K562 (cell line): ENCODE results near the gene TMEM208. TPM values are rescaled to one million over a fixed set of nuclear protein-coding genes. Genes with fewer than 3 reads are reported as not detected.

Source experiments
- ATAC-seq: fragments of 200-7000 bp; cut with Tn5 transposase; 3 replicates; pipeline ENCODE4 v1.9.1; 2020; ENCODE audit warnings: moderate library complexity
- BruUV-seq: library from RNA; stranded (reverse); fragments of 400-500 nt; replicated peaks from 2 replicates; lab custom pipeline; 2021; lab: Mats Ljungman, UMichigan
- CTCF ChIA-PET: fragments of 300-600 bp; formaldehyde crosslinking; extraction: SDS; loops from one replicate; lab custom pipeline; 2021; ENCODE audit warnings: low intra/inter-chr PET ratio; lab: Yijun Ruan, JAX
- POLR2A ChIA-PET: fragments of 300-600, 350-650 bp; sonication (Branson Sonifier 250); formaldehyde crosslinking; extraction: SDS; loops from one replicate; lab custom pipeline; 2021; ENCODE audit warnings: antibody characterized with exemption, inconsistent platforms; lab: Yijun Ruan, JAX
- DNase-seq, 4 experiments: peaks; one replicate each; pipeline versions ENCODE4 v3.0.0 to v3.0.0-alpha.2; 2011 to 2018; ENCODE audit warnings: low spot score in 3 of 4, mixed read lengths in 3 of 4; ENCODE audit errors: extremely low read depth in 1 of 4
- FAIRE-seq: peaks from 2 replicates; lab custom pipeline; 2011; peaks lifted over from hg19 to GRCh38; lab: Jason Lieb, UNC
- H2AFZ ChIP-seq: 2 replicates; pipeline ENCODE4 v1.6.0; 2011; ENCODE audit warnings: low read depth, low read length, control low read depth, inconsistent platforms
- H3K27ac ChIP-seq: fragments of 200-600 bp; 3 replicates; pipeline ENCODE4 v1.8.0; 2011; ENCODE audit warnings: low read depth, mild to moderate bottlenecking, control low read depth, inconsistent platforms, low read length, moderate library complexity, mixed read lengths; ENCODE audit errors: extremely low read depth
- H3K27me3 ChIP-seq, 2 experiments: fragments of 300-600 bp in 1 of 2; 2 replicates in 1 of 2; 3 replicates in 1 of 2; pipeline versions ENCODE4 v1.6.0 to v1.8.0; 2011; ENCODE audit warnings: inconsistent platforms in 2 of 2, low read length in 2 of 2, mild to moderate bottlenecking in 1 of 2, mixed read lengths in 1 of 2, moderate library complexity in 1 of 2; ENCODE audit not compliant: control insufficient read depth in 2 of 2, insufficient read depth in 2 of 2
- H3K36me3 ChIP-seq: fragments of 300-600 bp; 3 replicates; pipeline ENCODE4 v1.8.0; 2011; ENCODE audit warnings: mild to moderate bottlenecking, low read length, inconsistent platforms; ENCODE audit not compliant: control insufficient read depth, insufficient read depth
- H3K4me1 ChIP-seq, 2 experiments: fragments of 200-600 bp in 1 of 2; replicated peaks in 1 of 2; 2 replicates in 1 of 2; 3 replicates in 1 of 2; pipeline versions ENCODE4 v1.5.1 to v1.8.0; 2011; ENCODE audit warnings: inconsistent platforms in 2 of 2, low read length in 2 of 2, mild to moderate bottlenecking in 1 of 2, mixed read lengths in 1 of 2, moderate library complexity in 1 of 2; ENCODE audit not compliant: control insufficient read depth in 2 of 2, insufficient read depth in 2 of 2
- H3K4me2 ChIP-seq: 2 replicates; pipeline ENCODE4 v1.6.1; 2011; ENCODE audit warnings: low read length, control low read depth, inconsistent platforms, mixed read lengths; ENCODE audit not compliant: insufficient read depth
- H3K4me3 ChIP-seq: fragments of 200-600 bp; sonication (generic), shearing (Covaris generic); 2 replicates; pipeline ENCODE4 v1.5.1; 2016; ENCODE audit warnings: control low read depth, inconsistent platforms
- H3K79me2 ChIP-seq: fragments of 200-600 bp; 3 replicates; pipeline ENCODE4 v1.8.0; 2011; ENCODE audit warnings: low read length, inconsistent platforms; ENCODE audit not compliant: control insufficient read depth, insufficient read depth
- H3K9ac ChIP-seq, 2 experiments: 2 replicates each; pipeline versions ENCODE4 v1.6.0 to v1.6.1; 2011; ENCODE audit warnings: low read depth in 2 of 2, low read length in 2 of 2, control low read depth in 1 of 2, inconsistent platforms in 1 of 2, mild to moderate bottlenecking in 1 of 2, mixed read lengths in 1 of 2; ENCODE audit not compliant: insufficient read depth in 1 of 2
- H3K9me1 ChIP-seq: one replicate; pipeline ENCODE4 v1.6.0; 2011; ENCODE audit warnings: inconsistent platforms, mild to moderate bottlenecking, low read length, moderate library complexity; ENCODE audit not compliant: control insufficient read depth, insufficient read depth
- H3K9me3 ChIP-seq: replicated peaks from 2 replicates; pipeline ENCODE4 v1.5.1; 2011; ENCODE audit warnings: low read depth, low read length, inconsistent platforms; ENCODE audit not compliant: control insufficient read depth, insufficient read depth
- H4K20me1 ChIP-seq: replicated peaks from 2 replicates; pipeline ENCODE4 v1.6.1; 2011; ENCODE audit warnings: low read length, inconsistent platforms, mixed read lengths; ENCODE audit not compliant: control insufficient read depth, insufficient read depth
- CREM ChIP-seq: IDR thresholded peaks from 2 replicates; pipeline ENCODE4 v1.6.1; 2014; ENCODE audit warnings: antibody characterized with exemption, low read depth
- LARP7 ChIP-seq: fragments of 450-650 bp; IDR thresholded peaks from 2 replicates; pipeline ENCODE4 v1.6.1; 2016
- RAD21 ChIP-seq, 2 experiments: fragments of 250-450 bp in 1 of 2; fragments of 450-650 bp in 1 of 2; sonication (Bioruptor Pico) in 1 of 2; formaldehyde crosslinking in 1 of 2; IDR thresholded peaks in 1 of 2; conservative IDR thresholded peaks in 1 of 2; 2 replicates each; pipeline versions ENCODE4 v1.4.0 to v1.8.0; 2020 to 2022; ENCODE audit warnings: mild to moderate bottlenecking in 2 of 2, moderate library complexity in 1 of 2
- SRSF1 ChIP-seq: fragments of 200-400 bp; formaldehyde crosslinking; IDR thresholded peaks from 2 replicates; pipeline ENCODE4 v1.6.1; 2017; ENCODE audit warnings: mild to moderate bottlenecking, low read depth, low read length, moderate library complexity
- ZFP36 ChIP-seq: fragments of 150-350 bp; IDR thresholded peaks from 2 replicates; pipeline ENCODE4 v1.6.1; 2018; ENCODE audit warnings: low read length, low read depth; ENCODE audit not compliant: partially characterized antibody
- ZNF551 ChIP-seq: fragments of 250-450 bp; sonication (Bioruptor Pico); IDR thresholded peaks from 2 replicates; pipeline ENCODE4 v1.5.0; 2021; ENCODE audit warnings: mild to moderate bottlenecking, moderate library complexity
- WGBS: fragments of 100-300 bp; shearing (Covaris generic); methylation state at CpG from one replicate; pipeline ENCODE4 v1.1.6; 2016; ENCODE audit warnings: low coverage, mixed read lengths; ENCODE audit not compliant: insufficient coverage; ENCODE audit errors: missing lambda C conversion rate; 5-methylcytosine and 5-hydroxymethylcytosine counted together
- in situ Hi-C: fragments of 300-500 bp; cut with MboI; formaldehyde crosslinking; loops from 4 replicates; pipeline ENCODE4 v1.15.0; 2018; ENCODE audit warnings: inconsistent platforms, mixed read lengths
- intact Hi-C: fragments of 100-400 bp; cut with micrococcal nuclease; formaldehyde crosslinking; loops from 2 replicates; pipeline ENCODE4 v1.14.2; 2022
- polyA plus RNA-seq, 8 experiments: library from polyadenylated mRNA; depleted of rRNA in 4 of 8; stranded (reverse) in 5 of 8; unstranded in 3 of 8; fragments of >200 nt; fragmentation: Nextera tagmentation in 2 of 8; fragmentation: Illumina TruSeq in 1 of 8; extraction: Ambion mirVana in 2 of 8; extraction: Trizol in 1 of 8; gene quantifications; 2 replicates each; pipeline versions ENCODE4 v1.2.1 to v1.2.3, GENCODE V29; 2011 to 2014; ENCODE audit warnings: inconsistent platforms in 1 of 8, missing spikeins in 1 of 8
- total RNA-seq, 7 experiments: library from RNA; depleted of rRNA in 6 of 7; stranded (reverse); fragments of >200 nt in 6 of 7; fragmentation: Illumina TruSeq in 2 of 7; extraction: Trizol in 2 of 7; gene quantifications; 2 replicates each; pipeline versions ENCODE4 v1.2.1 to v1.2.3, GENCODE V29; 2011 to 2021; ENCODE audit warnings: low replicate concordance in 1 of 7
- TF ChIP-seq, protein P1 (sequence below): fragments of 450-650 bp; IDR thresholded peaks from one replicate; pipeline ENCODE4 v1.6.1; 2018; ENCODE audit warnings: mild to moderate bottlenecking, moderate library complexity; ENCODE audit not compliant: partially characterized antibody
- TF ChIP-seq, protein P2 (sequence below): sonication (generic); formaldehyde crosslinking; IDR thresholded peaks from 2 replicates; pipeline ENCODE4 v1.8.0; 2022; ENCODE audit warnings: mild to moderate bottlenecking, missing genetic modification reagents
- TF ChIP-seq, protein P3 (sequence below): sonication (generic); formaldehyde crosslinking; IDR thresholded peaks from 2 replicates; pipeline ENCODE4 v1.8.1; 2023; ENCODE audit warnings: missing genetic modification reagents, mild to moderate bottlenecking, borderline replicate concordance
- TF ChIP-seq, protein P4 (sequence below): conservative IDR thresholded peaks from 2 replicates; pipeline ENCODE4 v1.6.1; 2011; ENCODE audit warnings: low read depth, mild to moderate bottlenecking, low read length; ENCODE audit not compliant: control insufficient read depth

Gene TMEM208
- total and polyA plus RNA-seq, 9 of the 15 experiments (the other 6 are each of a cell fraction or from before 2014, with no cell fraction given), result 31.8 to 239 (median 54.3) TPM

DNA sequence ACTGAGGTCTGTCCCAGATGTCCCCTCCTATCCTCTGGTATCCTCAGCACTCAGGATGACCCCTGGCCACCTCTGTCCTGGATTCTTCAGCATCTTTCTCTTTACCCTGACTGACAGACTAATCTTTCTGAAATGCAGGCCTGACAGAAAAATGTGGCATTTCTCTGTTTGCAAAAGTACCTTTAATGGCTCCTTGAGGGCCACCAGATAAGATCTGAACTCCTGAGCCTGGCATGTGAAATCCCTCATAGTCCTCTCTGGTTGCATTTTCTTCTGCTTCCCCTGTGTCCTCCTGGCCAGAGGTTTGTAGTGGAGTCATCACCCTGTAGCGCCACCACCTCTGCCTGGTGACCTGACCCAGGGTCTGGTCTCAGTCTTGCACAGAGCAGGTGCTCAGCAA is 30.0 kb upstream of the TMEM208 start:
- Histone ChIP-seq H3K9me3 (no peaks in the 10 kb centered on the region), H3K4me1 (peaks cover 17 to 59% of the 10 kb centered on the region in 2 experiments), H3K9ac (peak overlapping the region in 1 of 2 experiments; percentile 38; a peak in 1 of 4 replicates), H3K4me2 (no peak overlapping the region), H3K4me3 (no peak overlapping the region), H3K27me3 (no peaks in the 10 kb centered on the region), H3K79me2 (peaks cover 40% of the 10 kb centered on the region), H4K20me1 (no peaks in the 10 kb centered on the region), H3K36me3 (peaks cover 84% of the 10 kb centered on the region), H2AFZ (no peak overlapping the region), H3K27ac (no peak overlapping the region), H3K9me1 (no peaks in the 10 kb centered on the region)
- FAIRE-seq (no peak), ATAC-seq (no peak), DNase-seq (no peak)
- WGBS, result 100% methylated on average over 1 of the region's 1 CpG
- intact Hi-C loops, result no loop called here
- in situ Hi-C loops, result no loop called here
- ChIA-PET POLR2A (interaction anchor here (2.2 kb wide), 1 partner anchor 12 kb away, joined by 9 read pairs; no protein-coding TSS in a partner anchor), CTCF (no interaction called here)
- BruUV-seq, result no TSS peak
- TF ChIP-seq, protein P1, sequence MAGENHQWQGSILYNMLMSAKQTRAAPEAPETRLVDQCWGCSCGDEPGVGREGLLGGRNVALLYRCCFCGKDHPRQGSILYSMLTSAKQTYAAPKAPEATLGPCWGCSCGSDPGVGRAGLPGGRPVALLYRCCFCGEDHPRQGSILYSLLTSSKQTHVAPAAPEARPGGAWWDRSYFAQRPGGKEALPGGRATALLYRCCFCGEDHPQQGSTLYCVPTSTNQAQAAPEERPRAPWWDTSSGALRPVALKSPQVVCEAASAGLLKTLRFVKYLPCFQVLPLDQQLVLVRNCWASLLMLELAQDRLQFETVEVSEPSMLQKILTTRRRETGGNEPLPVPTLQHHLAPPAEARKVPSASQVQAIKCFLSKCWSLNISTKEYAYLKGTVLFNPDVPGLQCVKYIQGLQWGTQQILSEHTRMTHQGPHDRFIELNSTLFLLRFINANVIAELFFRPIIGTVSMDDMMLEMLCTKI, result no peak
- TF ChIP-seq LARP7, result no peak
- no peak for TF ChIP-seq SRSF1
- TF ChIP-seq, protein P2, sequence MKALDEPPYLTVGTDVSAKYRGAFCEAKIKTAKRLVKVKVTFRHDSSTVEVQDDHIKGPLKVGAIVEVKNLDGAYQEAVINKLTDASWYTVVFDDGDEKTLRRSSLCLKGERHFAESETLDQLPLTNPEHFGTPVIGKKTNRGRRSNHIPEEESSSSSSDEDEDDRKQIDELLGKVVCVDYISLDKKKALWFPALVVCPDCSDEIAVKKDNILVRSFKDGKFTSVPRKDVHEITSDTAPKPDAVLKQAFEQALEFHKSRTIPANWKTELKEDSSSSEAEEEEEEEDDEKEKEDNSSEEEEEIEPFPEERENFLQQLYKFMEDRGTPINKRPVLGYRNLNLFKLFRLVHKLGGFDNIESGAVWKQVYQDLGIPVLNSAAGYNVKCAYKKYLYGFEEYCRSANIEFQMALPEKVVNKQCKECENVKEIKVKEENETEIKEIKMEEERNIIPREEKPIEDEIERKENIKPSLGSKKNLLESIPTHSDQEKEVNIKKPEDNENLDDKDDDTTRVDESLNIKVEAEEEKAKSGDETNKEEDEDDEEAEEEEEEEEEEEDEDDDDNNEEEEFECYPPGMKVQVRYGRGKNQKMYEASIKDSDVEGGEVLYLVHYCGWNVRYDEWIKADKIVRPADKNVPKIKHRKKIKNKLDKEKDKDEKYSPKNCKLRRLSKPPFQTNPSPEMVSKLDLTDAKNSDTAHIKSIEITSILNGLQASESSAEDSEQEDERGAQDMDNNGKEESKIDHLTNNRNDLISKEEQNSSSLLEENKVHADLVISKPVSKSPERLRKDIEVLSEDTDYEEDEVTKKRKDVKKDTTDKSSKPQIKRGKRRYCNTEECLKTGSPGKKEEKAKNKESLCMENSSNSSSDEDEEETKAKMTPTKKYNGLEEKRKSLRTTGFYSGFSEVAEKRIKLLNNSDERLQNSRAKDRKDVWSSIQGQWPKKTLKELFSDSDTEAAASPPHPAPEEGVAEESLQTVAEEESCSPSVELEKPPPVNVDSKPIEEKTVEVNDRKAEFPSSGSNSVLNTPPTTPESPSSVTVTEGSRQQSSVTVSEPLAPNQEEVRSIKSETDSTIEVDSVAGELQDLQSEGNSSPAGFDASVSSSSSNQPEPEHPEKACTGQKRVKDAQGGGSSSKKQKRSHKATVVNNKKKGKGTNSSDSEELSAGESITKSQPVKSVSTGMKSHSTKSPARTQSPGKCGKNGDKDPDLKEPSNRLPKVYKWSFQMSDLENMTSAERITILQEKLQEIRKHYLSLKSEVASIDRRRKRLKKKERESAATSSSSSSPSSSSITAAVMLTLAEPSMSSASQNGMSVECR (CRISPR knock-in tag), result no peak
- TF ChIP-seq, protein P3, sequence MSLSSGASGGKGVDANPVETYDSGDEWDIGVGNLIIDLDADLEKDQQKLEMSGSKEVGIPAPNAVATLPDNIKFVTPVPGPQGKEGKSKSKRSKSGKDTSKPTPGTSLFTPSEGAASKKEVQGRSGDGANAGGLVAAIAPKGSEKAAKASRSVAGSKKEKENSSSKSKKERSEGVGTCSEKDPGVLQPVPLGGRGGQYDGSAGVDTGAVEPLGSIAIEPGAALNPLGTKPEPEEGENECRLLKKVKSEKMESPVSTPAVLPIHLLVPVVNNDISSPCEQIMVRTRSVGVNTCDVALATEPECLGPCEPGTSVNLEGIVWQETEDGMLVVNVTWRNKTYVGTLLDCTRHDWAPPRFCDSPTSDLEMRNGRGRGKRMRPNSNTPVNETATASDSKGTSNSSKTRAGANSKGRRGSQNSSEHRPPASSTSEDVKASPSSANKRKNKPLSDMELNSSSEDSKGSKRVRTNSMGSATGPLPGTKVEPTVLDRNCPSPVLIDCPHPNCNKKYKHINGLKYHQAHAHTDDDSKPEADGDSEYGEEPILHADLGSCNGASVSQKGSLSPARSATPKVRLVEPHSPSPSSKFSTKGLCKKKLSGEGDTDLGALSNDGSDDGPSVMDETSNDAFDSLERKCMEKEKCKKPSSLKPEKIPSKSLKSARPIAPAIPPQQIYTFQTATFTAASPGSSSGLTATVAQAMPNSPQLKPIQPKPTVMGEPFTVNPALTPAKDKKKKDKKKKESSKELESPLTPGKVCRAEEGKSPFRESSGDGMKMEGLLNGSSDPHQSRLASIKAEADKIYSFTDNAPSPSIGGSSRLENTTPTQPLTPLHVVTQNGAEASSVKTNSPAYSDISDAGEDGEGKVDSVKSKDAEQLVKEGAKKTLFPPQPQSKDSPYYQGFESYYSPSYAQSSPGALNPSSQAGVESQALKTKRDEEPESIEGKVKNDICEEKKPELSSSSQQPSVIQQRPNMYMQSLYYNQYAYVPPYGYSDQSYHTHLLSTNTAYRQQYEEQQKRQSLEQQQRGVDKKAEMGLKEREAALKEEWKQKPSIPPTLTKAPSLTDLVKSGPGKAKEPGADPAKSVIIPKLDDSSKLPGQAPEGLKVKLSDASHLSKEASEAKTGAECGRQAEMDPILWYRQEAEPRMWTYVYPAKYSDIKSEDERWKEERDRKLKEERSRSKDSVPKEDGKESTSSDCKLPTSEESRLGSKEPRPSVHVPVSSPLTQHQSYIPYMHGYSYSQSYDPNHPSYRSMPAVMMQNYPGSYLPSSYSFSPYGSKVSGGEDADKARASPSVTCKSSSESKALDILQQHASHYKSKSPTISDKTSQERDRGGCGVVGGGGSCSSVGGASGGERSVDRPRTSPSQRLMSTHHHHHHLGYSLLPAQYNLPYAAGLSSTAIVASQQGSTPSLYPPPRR (CRISPR knock-in tag), result no peak
- TF ChIP-seq ZFP36, result no peak
- TF ChIP-seq, protein P4, sequence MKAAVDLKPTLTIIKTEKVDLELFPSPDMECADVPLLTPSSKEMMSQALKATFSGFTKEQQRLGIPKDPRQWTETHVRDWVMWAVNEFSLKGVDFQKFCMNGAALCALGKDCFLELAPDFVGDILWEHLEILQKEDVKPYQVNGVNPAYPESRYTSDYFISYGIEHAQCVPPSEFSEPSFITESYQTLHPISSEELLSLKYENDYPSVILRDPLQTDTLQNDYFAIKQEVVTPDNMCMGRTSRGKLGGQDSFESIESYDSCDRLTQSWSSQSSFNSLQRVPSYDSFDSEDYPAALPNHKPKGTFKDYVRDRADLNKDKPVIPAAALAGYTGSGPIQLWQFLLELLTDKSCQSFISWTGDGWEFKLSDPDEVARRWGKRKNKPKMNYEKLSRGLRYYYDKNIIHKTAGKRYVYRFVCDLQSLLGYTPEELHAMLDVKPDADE, result no peak
- TF ChIP-seq RAD21 (CRISPR knock-in tag; conservative IDR thresholded peaks at IDR 0.05 in 1 of 2, IDR thresholded peaks at IDR 0.05 in 1 of 2), result no peak
- no peak for TF ChIP-seq ZNF551
- TF ChIP-seq CREM, result no peak
